ENCODE measurements around the gene CCDC137. TPM values are rescaled to one million over a fixed set of nuclear protein-coding genes. Genes with fewer than 3 reads are reported as not detected.

Gene CCDC137
- total RNA-seq, 1 donor from 2014 or later: 33.8 TPM

GRCh38 chr17:81681672-81682071, 15.1 kb downstream of the CCDC137 start:
- no peak for TF ChIP-seq CTCF (IDR thresholded peaks at IDR 0.05; ENCODE audit: partially characterized antibody, unreplicated experiment)
- peaks cover 10% of the 10 kb centered on the region for H3K4me1 Mint-ChIP-seq (ENCODE audit: low read depth, unreplicated experiment)
- H3K36me3 Mint-ChIP-seq (ENCODE audit: unreplicated experiment): no peaks in the 10 kb centered on the region
- DNase-seq: no peak
- peak overlapping the region; percentile 61 for H3K4me3 Mint-ChIP-seq (ENCODE audit: unreplicated experiment)
- peaks cover 8% of the 10 kb centered on the region for H3K9me3 Mint-ChIP-seq (ENCODE audit: unreplicated experiment)
- peaks cover 4% of the 10 kb centered on the region for H3K27me3 Mint-ChIP-seq (ENCODE audit: unreplicated experiment)
- H3K27ac Mint-ChIP-seq (ENCODE audit: unreplicated experiment): no peak overlapping the region

DNA sequence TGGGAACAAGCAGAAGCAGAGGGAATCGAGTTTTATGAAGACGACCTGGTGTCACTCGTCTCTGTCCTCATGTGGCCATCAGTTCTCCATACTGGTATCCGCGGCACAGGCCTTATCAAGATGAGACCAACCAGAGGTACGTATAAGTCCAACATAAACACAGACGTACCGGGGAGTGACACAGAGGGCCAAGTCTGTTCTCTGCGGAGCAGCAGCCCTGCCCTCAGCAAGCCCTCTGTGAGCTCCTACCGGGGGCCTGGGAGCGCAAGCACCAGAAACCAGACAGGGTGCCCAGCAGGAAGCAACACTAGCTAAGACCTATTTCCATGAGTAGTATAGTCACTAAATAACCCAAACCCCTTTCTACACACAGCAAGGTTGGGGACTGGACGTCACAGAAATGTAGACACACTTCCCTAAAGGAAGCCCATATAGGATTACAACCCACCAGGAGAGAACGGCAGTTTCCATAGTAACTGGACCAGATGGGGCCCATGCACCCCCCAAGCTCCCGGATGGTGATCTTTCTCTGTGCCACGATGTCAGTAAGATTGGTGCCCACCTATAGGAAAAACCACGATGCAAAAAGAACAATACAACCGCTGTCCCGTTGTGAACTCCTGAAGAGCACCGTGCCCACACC, 16.1 kb downstream of the CCDC137 start:
- DNase-seq: no peak
- H3K4me3 Mint-ChIP-seq (ENCODE audit: unreplicated experiment): peak overlapping the region; percentile 93
- peaks cover 16% of the 10 kb centered on the region for H3K4me1 Mint-ChIP-seq (ENCODE audit: low read depth, unreplicated experiment)
- no peaks in the 10 kb centered on the region for H3K36me3 Mint-ChIP-seq (ENCODE audit: unreplicated experiment)
- H3K9me3 Mint-ChIP-seq (ENCODE audit: unreplicated experiment): peaks cover 13% of the 10 kb centered on the region
- no peak for TF ChIP-seq CTCF (IDR thresholded peaks at IDR 0.05; ENCODE audit: partially characterized antibody, unreplicated experiment)
- peak overlapping the region; percentile 90 for H3K27ac Mint-ChIP-seq (ENCODE audit: unreplicated experiment)
- H3K27me3 Mint-ChIP-seq (ENCODE audit: unreplicated experiment): peaks cover 4% of the 10 kb centered on the region

GRCh38 chr17:81683208-81683583, 16.7 kb downstream of the CCDC137 start:
- H3K9me3 Mint-ChIP-seq (ENCODE audit: unreplicated experiment): peaks cover 13% of the 10 kb centered on the region
- peaks cover 2% of the 10 kb centered on the region for H3K27me3 Mint-ChIP-seq (ENCODE audit: unreplicated experiment)
- peak overlapping the region; percentile 90 for H3K27ac Mint-ChIP-seq (ENCODE audit: unreplicated experiment)
- no peak for TF ChIP-seq CTCF (IDR thresholded peaks at IDR 0.05; ENCODE audit: partially characterized antibody, unreplicated experiment)
- no peaks in the 10 kb centered on the region for H3K36me3 Mint-ChIP-seq (ENCODE audit: unreplicated experiment)
- H3K4me1 Mint-ChIP-seq (ENCODE audit: low read depth, unreplicated experiment): peaks cover 14% of the 10 kb centered on the region
- peak overlapping the region; percentile 93 for H3K4me3 Mint-ChIP-seq (ENCODE audit: unreplicated experiment)
- DNase-seq: peak; percentile 35

DNA sequence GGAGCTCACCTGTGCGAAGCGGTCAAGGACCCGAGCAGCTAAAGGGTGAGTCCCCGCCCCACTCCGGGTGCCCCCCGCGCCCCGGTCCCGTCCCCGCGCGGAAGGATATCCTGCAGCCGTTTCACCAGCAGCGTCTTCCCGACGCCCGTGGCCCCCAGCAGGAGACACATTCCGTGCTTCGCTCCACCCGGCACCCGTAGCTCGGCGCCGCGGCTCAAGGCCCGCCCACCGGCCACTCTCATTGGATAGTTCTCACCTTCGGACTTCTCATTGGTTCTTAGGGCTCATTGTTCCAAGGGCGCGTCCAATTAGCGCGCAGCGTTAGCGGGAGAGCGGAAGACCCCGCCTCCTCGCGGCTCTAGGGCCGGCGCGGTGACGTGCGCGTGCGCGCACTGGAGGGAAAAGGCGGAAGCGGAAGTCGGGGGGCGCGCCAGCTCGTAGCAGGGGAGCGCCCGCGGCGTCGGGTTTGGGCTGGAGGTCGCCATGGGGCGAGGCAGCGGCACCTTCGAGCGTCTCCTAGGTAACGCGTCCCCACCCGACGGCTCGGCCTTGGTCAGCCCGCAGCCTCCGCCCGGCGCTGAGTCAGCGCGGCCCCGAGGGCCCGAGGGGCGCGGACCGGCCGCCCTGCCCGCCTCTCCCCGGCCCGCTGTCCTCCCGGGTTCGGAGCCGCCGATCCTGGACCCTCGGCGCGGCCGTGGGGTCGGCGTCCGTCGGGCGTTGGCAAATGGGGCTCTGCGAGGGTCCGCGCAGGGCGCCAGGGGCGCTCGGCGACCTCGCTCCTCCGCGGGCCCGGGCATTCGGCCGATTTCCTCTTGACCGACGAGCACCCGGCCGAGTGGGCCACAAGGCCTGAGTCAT, 17.3 kb downstream of the CCDC137 start, which contains the start of the genes ARL16 and HGS:
ARL16 (minus strand) TSS at position 214 of the 858 bp plus-strand sequence; CDS start at position 170, 44 bp downstream.
HGS (plus strand) TSS at position 428 of the 858 bp plus-strand sequence; CDS start at position 484, 56 bp downstream.
- peak within 1 kb of the TSS; percentile 90 for H3K27ac Mint-ChIP-seq (ENCODE audit: unreplicated experiment)
- peak within 1 kb of the TSS; percentile 95 for H3K4me3 Mint-ChIP-seq (ENCODE audit: unreplicated experiment)
- no peak for TF ChIP-seq CTCF (IDR thresholded peaks at IDR 0.05; ENCODE audit: partially characterized antibody, unreplicated experiment)
- H3K4me1 Mint-ChIP-seq (ENCODE audit: low read depth, unreplicated experiment): peaks cover 17% of the 10 kb centered on the region
- no peaks in the 10 kb centered on the region for H3K36me3 Mint-ChIP-seq (ENCODE audit: unreplicated experiment)
- peaks cover 2% of the 10 kb centered on the region for H3K27me3 Mint-ChIP-seq (ENCODE audit: unreplicated experiment)
- peaks cover 15% of the 10 kb centered on the region for H3K9me3 Mint-ChIP-seq (ENCODE audit: unreplicated experiment)
- DNase-seq: peak; percentile 98
